Stomach smooth muscle (tissue), 2 donors: ENCODE measurements around the gene PTPRM.

Experiments
- H3K27ac ChIP-seq: one replicate; pipeline ENCODE4 v1.7.0; 2013; ENCODE audit warnings: mild to moderate bottlenecking, low read length, inconsistent platforms
- H3K27me3 ChIP-seq, 2 donors: one replicate each; pipeline ENCODE4 v1.7.0; 2013; ENCODE audit warnings: low read length in 2 of 2; ENCODE audit not compliant: insufficient read depth in 2 of 2, control insufficient read depth in 1 of 2
- H3K36me3 ChIP-seq, 2 donors: one replicate each; pipeline ENCODE4 v1.7.0; 2013; ENCODE audit warnings: low read length in 2 of 2; ENCODE audit not compliant: control insufficient read depth in 2 of 2, insufficient read depth in 2 of 2
- H3K4me1 ChIP-seq: one replicate; pipeline ENCODE4 v1.7.0; 2013; ENCODE audit warnings: low read length; ENCODE audit not compliant: control insufficient read depth, insufficient read depth
- H3K4me3 ChIP-seq, 2 donors: one replicate each; pipeline ENCODE4 v1.7.0; 2013; ENCODE audit warnings: low read length in 2 of 2
- H3K9ac ChIP-seq, 2 donors: one replicate each; pipeline ENCODE4 v1.7.0; 2013; ENCODE audit warnings: low read length in 2 of 2, mild to moderate bottlenecking in 1 of 2
- H3K9me3 ChIP-seq, 2 donors: one replicate each; pipeline ENCODE4 v1.7.0; 2013; ENCODE audit warnings: low read length in 2 of 2; ENCODE audit not compliant: control insufficient read depth in 2 of 2
- donor health status: healthy.
- donor health status: Pancreatic carcinoma.

The PTPRM gene

GRCh38 chr18:7737550-7737949 is 170.4 kb downstream of the PTPRM start:
- Histone ChIP-seq H3K9me3 (no peaks in the 10 kb centered on the region), H3K27me3 (no peaks in the 10 kb centered on the region), H3K9ac (no peak overlapping the region), H3K36me3 (no peaks in the 10 kb centered on the region), H3K4me3 (no peak overlapping the region), H3K4me1 (peaks cover 10% of the 10 kb centered on the region), H3K27ac (no peak overlapping the region)

- Histone ChIP-seq H3K4me1 (peaks cover 10% of the 10 kb centered on the region), H3K9me3 (no peaks in the 10 kb centered on the region), H3K4me3 (no peak overlapping the region), H3K27me3 (no peaks in the 10 kb centered on the region), H3K27ac (peak overlapping the region; percentile 3), H3K9ac (no peak overlapping the region), H3K36me3 (no peaks in the 10 kb centered on the region)
These were observed 173.7 kb downstream of the PTPRM start for GRCh38 chr18:7740821-7741220.

- no peaks in the 10 kb centered on the region for H3K9me3 ChIP-seq
- H3K9ac ChIP-seq: no peak overlapping the region
- no peaks in the 10 kb centered on the region for H3K36me3 ChIP-seq
- no peak overlapping the region for H3K4me3 ChIP-seq
- H3K27me3 ChIP-seq: no peaks in the 10 kb centered on the region
- no peak overlapping the region for H3K27ac ChIP-seq
- H3K4me1 ChIP-seq: peaks cover 10% of the 10 kb centered on the region
These were observed 174.5 kb downstream of the PTPRM start for GRCh38 chr18:7741640-7742039.

DNA sequence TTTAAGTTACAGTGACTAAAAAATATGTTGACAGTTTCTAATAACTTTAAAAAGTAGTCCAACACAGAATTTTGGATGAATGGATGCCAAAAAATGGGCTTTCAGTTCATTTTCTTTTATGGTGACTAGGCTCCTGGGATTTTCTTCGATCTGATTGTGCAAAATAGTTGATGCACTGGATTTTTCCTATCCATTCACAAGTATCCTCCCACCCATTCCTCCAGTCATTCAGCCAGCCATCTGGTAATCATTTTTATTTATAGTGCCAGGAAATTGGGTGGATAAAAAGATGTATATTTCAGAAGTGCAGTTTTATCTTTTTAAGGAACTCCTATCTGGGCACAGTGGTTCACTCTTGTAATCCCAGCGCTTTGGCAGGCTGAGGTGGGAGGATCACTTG is 175.1 kb downstream of the PTPRM start:
- H3K27me3 ChIP-seq: no peaks in the 10 kb centered on the region
- H3K9me3 ChIP-seq: no peaks in the 10 kb centered on the region
- H3K4me1 ChIP-seq: peaks cover 10% of the 10 kb centered on the region
- no peak overlapping the region for H3K27ac ChIP-seq
- H3K9ac ChIP-seq: no peak overlapping the region
- no peaks in the 10 kb centered on the region for H3K36me3 ChIP-seq
- no peak overlapping the region for H3K4me3 ChIP-seq

DNA sequence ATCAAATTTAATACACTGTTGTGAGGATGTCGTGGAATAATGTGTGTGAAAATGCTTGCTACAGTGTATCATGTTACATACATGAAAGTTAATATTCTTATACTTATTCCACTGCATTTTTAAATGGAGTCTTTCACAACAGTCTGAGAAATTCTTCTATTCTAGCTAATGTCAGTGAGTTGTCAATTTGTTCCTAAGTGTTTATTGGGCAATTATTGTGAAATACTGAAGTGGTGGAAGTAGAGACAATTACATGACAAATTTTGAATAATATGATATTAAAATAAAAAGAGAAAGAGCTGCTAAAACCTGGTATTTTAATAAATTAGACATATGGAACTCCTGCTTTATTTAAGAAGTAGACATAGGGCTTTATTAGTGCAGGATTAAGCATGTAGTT is 176.1 kb downstream of the PTPRM start:
- no peak overlapping the region for H3K27ac ChIP-seq
- peaks cover 14% of the 10 kb centered on the region for H3K4me1 ChIP-seq
- no peak overlapping the region for H3K9ac ChIP-seq
- H3K4me3 ChIP-seq: no peak overlapping the region
- H3K36me3 ChIP-seq: no peaks in the 10 kb centered on the region
- H3K27me3 ChIP-seq: no peaks in the 10 kb centered on the region
- no peaks in the 10 kb centered on the region for H3K9me3 ChIP-seq

DNA sequence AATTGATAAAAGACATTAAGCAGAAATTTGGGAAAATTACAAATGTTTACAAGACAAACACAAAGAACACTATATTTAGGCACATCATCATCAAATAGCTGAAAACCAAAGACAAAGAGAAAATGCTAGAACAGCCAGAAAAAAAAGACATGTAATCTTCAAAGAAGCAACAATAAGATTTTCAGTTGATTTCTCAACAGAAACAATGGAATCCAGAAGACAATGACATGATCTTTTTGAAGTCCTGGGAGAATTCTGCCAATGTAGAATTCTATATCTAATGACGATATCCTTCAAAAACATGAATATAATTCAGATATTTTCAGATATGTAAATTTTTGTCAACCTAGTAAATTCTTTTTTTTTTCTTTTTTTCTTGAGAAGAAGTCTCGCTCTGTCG is 179.0 kb downstream of the PTPRM start:
- Histone ChIP-seq H3K4me3 (no peak overlapping the region), H3K9ac (no peak overlapping the region), H3K36me3 (no peaks in the 10 kb centered on the region), H3K9me3 (no peaks in the 10 kb centered on the region), H3K27ac (no peak overlapping the region), H3K4me1 (peaks cover 9% of the 10 kb centered on the region), H3K27me3 (no peaks in the 10 kb centered on the region)

- H3K4me1 ChIP-seq: peaks cover 5% of the 10 kb centered on the region
- no peak overlapping the region for H3K27ac ChIP-seq
- H3K36me3 ChIP-seq: no peaks in the 10 kb centered on the region
- no peaks in the 10 kb centered on the region for H3K9me3 ChIP-seq
- H3K9ac ChIP-seq: no peak overlapping the region
- H3K4me3 ChIP-seq: no peak overlapping the region
- no peaks in the 10 kb centered on the region for H3K27me3 ChIP-seq
These were observed 181.3 kb downstream of the PTPRM start for GRCh38 chr18:7748251-7749007.

GRCh38 chr18:7749008-7749405 is 181.9 kb downstream of the PTPRM start:
- Histone ChIP-seq H3K4me3 (no peak overlapping the region), H3K9me3 (no peaks in the 10 kb centered on the region), H3K9ac (no peak overlapping the region), H3K27ac (no peak overlapping the region), H3K27me3 (no peaks in the 10 kb centered on the region), H3K4me1 (peaks cover 5% of the 10 kb centered on the region), H3K36me3 (no peaks in the 10 kb centered on the region)

DNA sequence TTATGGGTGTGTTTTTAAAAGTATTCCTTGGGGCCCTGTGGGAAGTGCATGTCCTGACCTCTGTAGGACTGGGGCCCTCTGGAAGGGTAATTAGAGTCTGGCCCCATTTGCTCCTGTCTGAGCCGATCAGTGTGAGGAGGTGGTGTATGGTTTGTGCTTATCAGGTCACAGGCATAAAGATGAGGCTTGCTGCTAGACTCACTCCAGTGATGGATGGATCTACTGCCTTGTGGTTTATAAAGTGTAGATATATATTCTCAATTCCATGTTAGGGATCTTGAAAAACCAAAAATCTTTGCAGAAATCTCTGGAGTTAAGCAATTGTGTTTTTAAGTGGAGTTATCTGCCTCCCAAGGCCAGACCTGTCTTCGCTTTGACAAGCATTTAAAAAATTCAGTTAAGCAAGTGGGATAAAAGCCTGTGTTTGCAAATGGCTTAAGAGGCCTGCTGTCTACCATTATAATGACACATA is 182.4 kb downstream of the PTPRM start:
- no peaks in the 10 kb centered on the region for H3K36me3 ChIP-seq
- H3K9me3 ChIP-seq: no peaks in the 10 kb centered on the region
- H3K9ac ChIP-seq: no peak overlapping the region
- H3K4me1 ChIP-seq: peaks cover 7% of the 10 kb centered on the region
- no peaks in the 10 kb centered on the region for H3K27me3 ChIP-seq
- no peak overlapping the region for H3K27ac ChIP-seq
- no peak overlapping the region for H3K4me3 ChIP-seq

GRCh38 chr18:7750095-7750663 is 183.1 kb downstream of the PTPRM start:
- Histone ChIP-seq H3K9me3 (no peaks in the 10 kb centered on the region), H3K27me3 (no peaks in the 10 kb centered on the region), H3K4me3 (no peak overlapping the region), H3K4me1 (peaks cover 10% of the 10 kb centered on the region), H3K9ac (no peak overlapping the region), H3K27ac (no peak overlapping the region), H3K36me3 (no peaks in the 10 kb centered on the region)

GRCh38 chr18:7750966-7751365 is 183.8 kb downstream of the PTPRM start:
- no peaks in the 10 kb centered on the region for H3K27me3 ChIP-seq
- no peaks in the 10 kb centered on the region for H3K36me3 ChIP-seq
- no peak overlapping the region for H3K4me3 ChIP-seq
- H3K27ac ChIP-seq: no peak overlapping the region
- no peak overlapping the region for H3K9ac ChIP-seq
- peaks cover 10% of the 10 kb centered on the region for H3K4me1 ChIP-seq
- no peaks in the 10 kb centered on the region for H3K9me3 ChIP-seq
